HG03045 (cell line): ENCODE data around the gene AIFM2.
"Not testable (repeated sequence)": the region's sequence is repeated elsewhere in the genome, so short reads cannot be mapped to it uniquely, and the experiment has no call there.

Experiments used
- ATAC-seq: cut with Tn5 transposase; IDR thresholded peaks from one replicate; pipeline ENCODE4 v1.9.1; 2021; ENCODE audit warnings: mild to moderate bottlenecking, moderate library complexity; ENCODE audit not compliant: unreplicated experiment

AIFM2 gene

GRCh38 chr10:70132098-70133029 lies at the start of gene AIFM2:
AIFM2 (minus strand) TSS chr10:70132825; CDS start chr10:70124084, 8,741 bp downstream.
- peak; percentile 77 for ATAC-seq

- ATAC-seq, result not testable (repeated sequence)
These were observed 46.6 kb upstream of the AIFM2 start for GRCh38 chr10:70179209-70179608.

- ATAC-seq, result no peak
These were observed 45.6 kb upstream of the AIFM2 start for GRCh38 chr10:70178139-70178725.

- no peak for ATAC-seq
These were observed 43.8 kb upstream of the AIFM2 start for GRCh38 chr10:70176441-70176840.

- ATAC-seq, result no peak
These were observed 42.9 kb upstream of the AIFM2 start for GRCh38 chr10:70175516-70175915.

- no peak for ATAC-seq
These were observed 41.6 kb upstream of the AIFM2 start for GRCh38 chr10:70174058-70174741.

GRCh38 chr10:70169649-70170364 lies 37.2 kb upstream of the AIFM2 start:
- peak; percentile 4 for ATAC-seq

- ATAC-seq, result no peak
These were observed 36.4 kb upstream of the AIFM2 start for GRCh38 chr10:70169011-70169410.

GRCh38 chr10:70167246-70167645 lies 34.6 kb upstream of the AIFM2 start:
- no peak for ATAC-seq

GRCh38 chr10:70166394-70166793 lies 33.8 kb upstream of the AIFM2 start:
- ATAC-seq, result no peak

GRCh38 chr10:70164163-70164562 lies 31.5 kb upstream of the AIFM2 start:
- ATAC-seq, result no peak

- ATAC-seq, result no peak
These were observed 30.8 kb upstream of the AIFM2 start for GRCh38 chr10:70163448-70163847.

GRCh38 chr10:70162892-70163201 lies 30.2 kb upstream of the AIFM2 start:
- ATAC-seq, result no peak

- ATAC-seq, result no peak
These were observed 29.7 kb upstream of the AIFM2 start for GRCh38 chr10:70162151-70162891.

GRCh38 chr10:70160798-70161197 lies 28.2 kb upstream of the AIFM2 start:
- no peak for ATAC-seq

GRCh38 chr10:70159366-70159765 lies 26.7 kb upstream of the AIFM2 start:
- not testable (repeated sequence) for ATAC-seq

GRCh38 chr10:70158113-70158512 lies 25.5 kb upstream of the AIFM2 start:
- no peak for ATAC-seq

GRCh38 chr10:70155255-70155838 lies 22.7 kb upstream of the AIFM2 start:
- no peak for ATAC-seq

GRCh38 chr10:70148516-70148915 lies 15.9 kb upstream of the AIFM2 start:
- ATAC-seq, result no peak

GRCh38 chr10:70147259-70147625 lies 14.6 kb upstream of the AIFM2 start:
- no peak for ATAC-seq
